Smooth muscle cell (in vitro differentiated cells): Measurements from ENCODE around the gene ACSM4. TPM values are rescaled to one million over a fixed set of nuclear protein-coding genes. Genes with fewer than 3 reads are reported as not detected.

Experiments
- DNase-seq: peaks from one replicate; lab custom pipeline; 2025; ENCODE audit not compliant: unreplicated experiment; lab: John Stamatoyannopoulos, UW
- H2AFZ ChIP-seq: fragments of 200-600 bp; sonication (generic); 2 replicates; pipeline ENCODE4 v1.6.0; 2016; ENCODE audit warnings: antibody characterized with exemption, low read depth, mild to moderate bottlenecking
- H3F3A ChIP-seq: fragments of 200-600 bp; sonication (generic); 2 replicates; pipeline ENCODE4 v1.6.0; 2017; ENCODE audit warnings: antibody characterized with exemption, low read depth
- H3K27ac ChIP-seq: fragments of 200-600 bp; sonication (generic); 2 replicates; pipeline ENCODE4 v1.5.1; 2016; ENCODE audit warnings: low read depth, mild to moderate bottlenecking
- H3K27me3 ChIP-seq: fragments of 200-600 bp; sonication (generic); 2 replicates; pipeline ENCODE4 v1.6.1; 2016; ENCODE audit warnings: low read depth, mild to moderate bottlenecking
- H3K36me3 ChIP-seq: fragments of 200-600 bp; sonication (generic); 2 replicates; pipeline ENCODE4 v1.5.1; 2016; ENCODE audit warnings: low read depth
- H3K4me1 ChIP-seq: fragments of 200-600 bp; sonication (generic); 2 replicates; pipeline ENCODE4 v1.5.1; 2016; ENCODE audit warnings: low read depth
- H3K4me2 ChIP-seq: fragments of 200-600 bp; sonication (generic); 2 replicates; pipeline ENCODE4 v1.6.0; 2016; ENCODE audit warnings: mild to moderate bottlenecking
- H3K4me3 ChIP-seq: fragments of 200-600 bp; sonication (generic); 2 replicates; pipeline ENCODE4 v1.5.1; 2016; ENCODE audit warnings: mild to moderate bottlenecking
- H3K79me2 ChIP-seq: fragments of 200-600 bp; sonication (generic); 2 replicates; pipeline ENCODE4 v1.6.0; 2016; ENCODE audit warnings: low read depth, mild to moderate bottlenecking
- H3K9ac ChIP-seq: fragments of 200-600 bp; sonication (generic); 2 replicates; pipeline ENCODE4 v1.6.0; 2016; ENCODE audit warnings: low read depth
- H3K9me3 ChIP-seq: fragments of 200-600 bp; sonication (generic); replicated peaks from 2 replicates; pipeline ENCODE4 v1.5.1; 2016; ENCODE audit warnings: low read depth
- H4K20me1 ChIP-seq: fragments of 200-600 bp; sonication (generic); 2 replicates; pipeline ENCODE4 v1.6.0; 2016; ENCODE audit warnings: low read depth
- CTCF ChIP-seq: fragments of 200-600 bp; sonication (generic); IDR thresholded peaks from 2 replicates; pipeline ENCODE4 v1.5.1; 2017; ENCODE audit warnings: borderline replicate concordance, mild to moderate bottlenecking, antibody characterized with exemption; ENCODE audit not compliant: insufficient read depth, poor library complexity, severe bottlenecking
- WGBS: methylation state at CpG from one replicate; pipeline ENCODE4 v1.1.7; 2016; ENCODE audit warnings: low lambda C conversion rate; 5-methylcytosine and 5-hydroxymethylcytosine counted together
- polyA plus RNA-seq: library from polyadenylated mRNA; unstranded; fragments of >200 nt; fragmentation: Nextera tagmentation; extraction: Ambion mirVana; gene quantifications from 2 replicates; pipeline ENCODE4 v1.2.1, GENCODE V29; 2016
- total RNA-seq: library from RNA; depleted of rRNA; stranded (reverse); fragments of >200 nt; gene quantifications from 2 replicates; pipeline ENCODE4 v1.2.3, GENCODE V29; 2014

ACSM4 gene
- total and polyA plus RNA-seq, 2 experiments from 2014 or later, result not detected

GRCh38 chr12:7302266-7302986 is 1.4 kb upstream of the ACSM4 start:
- DNase-seq, result no peak
- no peaks in the 10 kb centered on the region for H3K4me1 ChIP-seq
- H3K36me3 ChIP-seq, result no peaks in the 10 kb centered on the region
- no peaks in the 10 kb centered on the region for H4K20me1 ChIP-seq
- TF ChIP-seq CTCF, result no peak
- H3K9me3 ChIP-seq, result no peaks in the 10 kb centered on the region
- no peak overlapping the region for H3K4me2 ChIP-seq
- H3K9ac ChIP-seq, result no peak overlapping the region
- H3K27ac ChIP-seq, result no peak overlapping the region
- no peak overlapping the region for H3K4me3 ChIP-seq
- H3K27me3 ChIP-seq, result no peaks in the 10 kb centered on the region
- H3K79me2 ChIP-seq, result no peaks in the 10 kb centered on the region
- H2AFZ ChIP-seq, result no peak overlapping the region
- WGBS, result 85% methylated on average over 5 of the region's 5 CpGs
- H3F3A ChIP-seq, result no peaks in the 10 kb centered on the region

- 93% methylated on average over 2 of the region's 2 CpGs for WGBS
- H3K79me2 ChIP-seq, result no peaks in the 10 kb centered on the region
- no peak for DNase-seq
- no peak overlapping the region for H3K4me3 ChIP-seq
- H2AFZ ChIP-seq, result no peak overlapping the region
- no peak overlapping the region for H3K27ac ChIP-seq
- H3F3A ChIP-seq, result no peaks in the 10 kb centered on the region
- no peaks in the 10 kb centered on the region for H3K27me3 ChIP-seq
- no peak overlapping the region for H3K9ac ChIP-seq
- H3K4me1 ChIP-seq, result no peaks in the 10 kb centered on the region
- no peak for TF ChIP-seq CTCF
- H3K4me2 ChIP-seq, result no peak overlapping the region
- no peaks in the 10 kb centered on the region for H3K36me3 ChIP-seq
- no peaks in the 10 kb centered on the region for H4K20me1 ChIP-seq
- H3K9me3 ChIP-seq, result no peaks in the 10 kb centered on the region
These were observed 642 bp upstream of the ACSM4 start for GRCh38 chr12:7303230-7303629.

- no peak overlapping the region for H3K9ac ChIP-seq
- no peak overlapping the region for H2AFZ ChIP-seq
- no peaks in the 10 kb centered on the region for H3K79me2 ChIP-seq
- H3K4me3 ChIP-seq, result no peak overlapping the region
- H4K20me1 ChIP-seq, result no peaks in the 10 kb centered on the region
- H3K27ac ChIP-seq, result no peak overlapping the region
- 88% methylated on average over 5 of the region's 5 CpGs for WGBS
- no peak for DNase-seq
- no peak overlapping the region for H3K4me2 ChIP-seq
- H3F3A ChIP-seq, result no peaks in the 10 kb centered on the region
- H3K36me3 ChIP-seq, result no peaks in the 10 kb centered on the region
- H3K9me3 ChIP-seq, result no peaks in the 10 kb centered on the region
- TF ChIP-seq CTCF, result no peak
- no peaks in the 10 kb centered on the region for H3K4me1 ChIP-seq
- H3K27me3 ChIP-seq, result no peaks in the 10 kb centered on the region
These were observed 584 bp downstream of the ACSM4 start for GRCh38 chr12:7304456-7304855.

- no peaks in the 10 kb centered on the region for H3K9me3 ChIP-seq
- WGBS, result 95% methylated on average over 4 of the region's 4 CpGs
- H3K4me3 ChIP-seq, result no peak overlapping the region
- H3K79me2 ChIP-seq, result no peaks in the 10 kb centered on the region
- no peak overlapping the region for H3K4me2 ChIP-seq
- no peaks in the 10 kb centered on the region for H3K36me3 ChIP-seq
- no peaks in the 10 kb centered on the region for H3F3A ChIP-seq
- no peak for TF ChIP-seq CTCF
- H3K4me1 ChIP-seq, result no peaks in the 10 kb centered on the region
- DNase-seq, result no peak
- no peak overlapping the region for H2AFZ ChIP-seq
- no peak overlapping the region for H3K9ac ChIP-seq
- H3K27ac ChIP-seq, result no peak overlapping the region
- no peaks in the 10 kb centered on the region for H3K27me3 ChIP-seq
- no peaks in the 10 kb centered on the region for H4K20me1 ChIP-seq
These were observed 6.2 kb downstream of the ACSM4 start for GRCh38 chr12:7310070-7310469.
